IPS-20b (cell line): ENCODE results near the gene NPM1.
"Not testable (repeated sequence)": the region's sequence is repeated elsewhere in the genome, so short reads cannot be mapped to it uniquely, and the experiment has no call there.

Experiments
- H3K27ac ChIP-seq: one replicate; pipeline ENCODE4 v1.5.1; 2013; ENCODE audit warnings: low read length
- H3K27me3 ChIP-seq: 2 replicates; pipeline ENCODE4 v1.6.1; 2013; ENCODE audit warnings: mild to moderate bottlenecking, low read length, inconsistent platforms; ENCODE audit not compliant: insufficient read depth
- H3K36me3 ChIP-seq: 2 replicates; pipeline ENCODE4 v1.6.1; 2013; ENCODE audit warnings: low read depth, mild to moderate bottlenecking, inconsistent platforms, low read length, moderate library complexity; ENCODE audit not compliant: insufficient read depth
- H3K4me1 ChIP-seq: 2 replicates; pipeline ENCODE4 v1.6.1; 2013; ENCODE audit warnings: mild to moderate bottlenecking, control low read depth, inconsistent platforms, low read length, moderate library complexity; ENCODE audit not compliant: insufficient read depth
- H3K4me3 ChIP-seq: 2 replicates; pipeline ENCODE4 v1.5.1; 2013; ENCODE audit warnings: mild to moderate bottlenecking, low read length, inconsistent platforms
- H3K9ac ChIP-seq: 2 replicates; pipeline ENCODE4 v1.6.1; 2013; ENCODE audit warnings: low read depth, mild to moderate bottlenecking, inconsistent platforms, low read length, moderate library complexity
- H3K9me3 ChIP-seq: 2 replicates; pipeline ENCODE4 v1.6.1; 2013; ENCODE audit warnings: mild to moderate bottlenecking, low read depth, low read length, inconsistent platforms; ENCODE audit not compliant: insufficient read depth

NPM1 gene

GRCh38 chr5:171400169-171400568, 12.5 kb downstream of the NPM1 start:
- Histone ChIP-seq H3K4me3 (no peak overlapping the region), H3K9me3 (no peaks in the 10 kb centered on the region), H3K4me1 (no peaks in the 10 kb centered on the region), H3K27ac (no peak overlapping the region), H3K27me3 (no peaks in the 10 kb centered on the region), H3K36me3 (peaks cover 76% of the 10 kb centered on the region), H3K9ac (no peak overlapping the region)

DNA sequence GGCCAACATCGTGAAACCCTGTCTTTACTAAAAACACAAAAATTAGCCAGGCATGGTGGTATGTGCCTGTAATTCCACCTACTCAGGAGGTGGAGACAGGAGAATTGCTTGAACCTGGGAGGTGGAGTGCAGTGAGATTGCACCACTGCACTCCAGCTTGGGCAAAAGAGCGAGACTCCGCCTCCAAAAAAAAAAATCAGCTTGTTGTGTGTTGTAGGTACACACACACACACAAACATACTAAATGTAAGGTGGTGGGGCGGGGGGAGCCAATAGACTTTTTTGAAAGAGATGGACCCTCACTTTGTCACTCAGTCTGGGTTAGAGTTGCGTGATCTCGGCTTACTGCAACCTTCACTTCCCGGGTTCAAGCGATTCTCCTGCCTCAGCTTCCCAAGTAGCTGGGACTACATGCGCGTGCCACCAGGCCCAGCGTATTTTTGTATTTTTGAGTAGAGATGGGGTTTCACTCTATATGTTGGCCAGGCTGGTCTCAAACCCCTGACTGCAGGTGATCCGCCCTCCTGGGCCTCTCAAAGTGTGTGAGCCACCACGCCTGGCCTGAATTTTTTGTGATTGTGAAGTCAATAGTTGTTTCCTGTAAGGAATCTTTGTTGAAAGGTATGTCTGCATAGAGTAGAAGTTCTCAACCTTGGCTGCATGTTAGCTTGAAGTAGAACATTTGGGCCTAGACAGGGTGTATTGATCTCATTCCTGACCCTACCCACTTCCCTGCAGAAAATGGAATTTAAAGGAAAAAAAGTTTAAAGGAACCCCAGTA, 13.7 kb downstream of the NPM1 start:
- Histone ChIP-seq H3K4me1 (no peaks in the 10 kb centered on the region), H3K27ac (no peak overlapping the region), H3K36me3 (peaks cover 76% of the 10 kb centered on the region), H3K9ac (no peak overlapping the region), H3K4me3 (no peak overlapping the region), H3K9me3 (no peaks in the 10 kb centered on the region), H3K27me3 (no peaks in the 10 kb centered on the region)

DNA sequence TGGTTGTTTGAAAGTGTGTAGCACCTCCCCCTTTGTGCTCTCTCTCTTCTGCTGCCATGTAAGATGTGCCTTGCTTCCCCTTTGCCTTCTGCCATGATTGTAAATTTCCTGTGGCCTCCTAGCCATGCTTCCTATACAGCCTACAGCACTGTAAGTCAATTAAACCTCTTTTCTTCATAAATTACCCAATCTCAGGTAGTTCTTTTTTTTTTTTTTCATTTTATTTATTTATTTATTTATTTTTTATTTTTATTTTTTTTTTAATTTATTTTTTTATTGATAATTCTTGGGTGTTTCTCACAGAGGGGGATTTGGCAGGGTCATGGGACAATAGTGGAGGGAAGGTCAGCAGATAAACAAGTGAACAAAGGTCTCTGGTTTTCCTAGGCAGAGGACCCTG, 15.1 kb downstream of the NPM1 start:
- H3K27me3 ChIP-seq, H3K27ac ChIP-seq, H3K9me3 ChIP-seq, H3K9ac ChIP-seq, H3K4me1 ChIP-seq, H3K4me3 ChIP-seq: not testable (repeated sequence)
- peaks cover 76% of the 10 kb centered on the region for H3K36me3 ChIP-seq

DNA sequence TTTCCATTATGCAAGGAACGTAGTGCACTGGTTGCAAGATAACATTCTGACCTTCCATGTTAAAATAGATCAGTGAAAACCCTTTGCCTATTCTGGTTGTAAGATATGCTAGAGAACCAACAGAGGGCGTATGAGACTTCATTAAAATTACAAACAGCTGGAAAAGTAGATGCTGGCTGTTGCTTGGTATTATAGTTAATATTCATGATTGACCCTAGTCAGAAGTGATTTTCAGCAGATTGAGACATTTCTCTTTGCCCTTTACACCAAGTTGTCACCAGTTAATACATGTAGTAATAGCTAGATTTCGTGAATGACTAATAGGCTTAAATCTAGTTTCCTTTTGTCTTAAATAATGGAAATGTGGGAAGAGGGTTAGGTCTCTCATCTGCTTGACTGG, 18.0 kb downstream of the NPM1 start:
- no peaks in the 10 kb centered on the region for H3K27me3 ChIP-seq
- no peaks in the 10 kb centered on the region for H3K9me3 ChIP-seq
- peaks cover 76% of the 10 kb centered on the region for H3K36me3 ChIP-seq
- no peak overlapping the region for H3K9ac ChIP-seq
- H3K4me1 ChIP-seq, result no peaks in the 10 kb centered on the region
- no peak overlapping the region for H3K27ac ChIP-seq
- no peak overlapping the region for H3K4me3 ChIP-seq

GRCh38 chr5:171407234-171407633, 19.6 kb downstream of the NPM1 start:
- H3K36me3 ChIP-seq, result peaks cover 76% of the 10 kb centered on the region
- no peak overlapping the region for H3K4me3 ChIP-seq
- no peak overlapping the region for H3K9ac ChIP-seq
- no peaks in the 10 kb centered on the region for H3K4me1 ChIP-seq
- H3K27ac ChIP-seq, result no peak overlapping the region
- H3K27me3 ChIP-seq, result no peaks in the 10 kb centered on the region
- no peaks in the 10 kb centered on the region for H3K9me3 ChIP-seq

- Histone ChIP-seq H3K36me3 (peaks cover 92% of the 10 kb centered on the region), H3K27me3 (no peaks in the 10 kb centered on the region), H3K9ac (no peak overlapping the region), H3K27ac (no peak overlapping the region), H3K4me1 (no peaks in the 10 kb centered on the region), H3K4me3 (no peak overlapping the region), H3K9me3 (no peaks in the 10 kb centered on the region)
Observed at GRCh38 chr5:171409164-171410136, 21.8 kb downstream of the NPM1 start.

GRCh38 chr5:171410181-171410580, 22.5 kb downstream of the NPM1 start:
- no peak overlapping the region for H3K9ac ChIP-seq
- peaks cover 86% of the 10 kb centered on the region for H3K36me3 ChIP-seq
- H3K4me1 ChIP-seq, result no peaks in the 10 kb centered on the region

GRCh38 chr5:171412186-171412585, 24.5 kb downstream of the NPM1 start:
- Histone ChIP-seq H3K9ac (no peak overlapping the region), H3K4me1 (no peaks in the 10 kb centered on the region), H3K4me3 (no peak overlapping the region), H3K9me3 (no peaks in the 10 kb centered on the region), H3K27me3 (no peaks in the 10 kb centered on the region), H3K36me3 (peaks cover 66% of the 10 kb centered on the region), H3K27ac (no peak overlapping the region)

More at GRCh38 chr5:171410181-171410580, 22.5 kb downstream of the NPM1 start:
- no peak overlapping the region for H3K27ac ChIP-seq
- no peaks in the 10 kb centered on the region for H3K9me3 ChIP-seq
- H3K4me3 ChIP-seq, result no peak overlapping the region
- no peaks in the 10 kb centered on the region for H3K27me3 ChIP-seq

- Histone ChIP-seq H3K9me3 (no peaks in the 10 kb centered on the region), H3K27ac (no peak overlapping the region), H3K36me3 (peaks cover 54% of the 10 kb centered on the region), H3K27me3 (no peaks in the 10 kb centered on the region), H3K4me1 (no peaks in the 10 kb centered on the region), H3K9ac (no peak overlapping the region), H3K4me3 (no peak overlapping the region)
Observed at GRCh38 chr5:171413153-171413910, 25.7 kb downstream of the NPM1 start.

DNA sequence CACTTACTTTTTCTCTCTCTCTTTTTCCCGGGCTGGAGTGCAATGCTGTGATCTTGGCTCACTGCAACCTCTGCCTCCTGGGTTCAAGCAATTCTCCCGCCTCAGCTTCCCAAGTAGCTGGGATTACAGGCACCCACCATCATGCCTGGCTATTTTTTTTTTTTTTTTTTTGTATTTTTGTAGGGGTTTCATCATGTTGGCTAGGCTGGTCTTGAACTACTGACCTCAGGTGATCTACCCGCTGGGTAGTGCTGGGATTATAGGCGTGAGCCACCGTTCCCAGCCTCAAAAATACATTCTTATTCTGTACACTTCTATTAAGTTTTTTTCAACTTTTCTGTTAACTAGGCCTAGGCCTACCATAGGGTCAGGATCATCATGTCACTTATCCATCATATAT, 26.3 kb downstream of the NPM1 start:
- not testable (repeated sequence) for H3K4me1 ChIP-seq, H3K27me3 ChIP-seq, H3K27ac ChIP-seq, H3K9ac ChIP-seq, H3K4me3 ChIP-seq, H3K9me3 ChIP-seq
- H3K36me3 ChIP-seq, result peaks cover 48% of the 10 kb centered on the region

DNA sequence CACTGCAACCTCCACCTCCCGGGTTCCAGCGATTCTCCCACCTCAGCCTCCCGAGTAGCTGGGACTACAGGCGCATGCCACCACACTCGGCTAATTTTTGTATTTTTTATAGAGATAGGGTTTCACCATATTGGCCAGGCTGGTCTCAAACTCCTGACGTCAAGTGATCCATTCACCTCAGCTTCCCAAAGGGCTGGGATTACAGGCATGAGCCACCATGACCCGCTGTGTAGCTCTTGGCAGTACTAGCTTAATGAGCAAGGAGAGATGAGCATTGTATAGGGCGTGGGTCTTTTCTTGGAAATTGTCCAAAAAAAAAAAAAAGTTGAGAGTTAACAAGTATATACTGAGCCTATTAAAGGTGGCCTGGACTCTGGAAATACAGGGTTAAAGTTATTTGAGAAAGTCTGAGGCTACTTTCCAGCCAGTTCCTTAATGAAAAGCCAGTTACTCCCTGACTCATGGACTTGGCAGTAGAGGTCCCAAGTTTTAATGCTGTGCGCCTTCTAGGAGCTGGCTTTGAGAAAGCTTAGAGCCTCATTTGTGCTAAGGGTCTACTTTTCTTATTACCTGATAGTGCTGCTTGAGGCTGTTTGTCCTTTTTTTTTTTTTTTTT, 27.6 kb downstream of the NPM1 start:
- Histone ChIP-seq H3K9me3 (no peaks in the 10 kb centered on the region), H3K27me3 (peaks cover 15% of the 10 kb centered on the region), H3K4me1 (no peaks in the 10 kb centered on the region), H3K4me3 (no peak overlapping the region), H3K9ac (no peak overlapping the region), H3K27ac (no peak overlapping the region), H3K36me3 (peaks cover 36% of the 10 kb centered on the region)
